Activated CD8-positive, alpha-beta memory T cell treated with anti-CD3 and anti-CD28 coated beads, Interleukin-2, amount 50 U/mL, for 4 hours (primary cell): ENCODE measurements around the gene TPRG1.

Experiments used
- DNase-seq: peaks from one replicate; pipeline ENCODE4 v3.0.0-alpha.2; 2020

The TPRG1 gene, protein sequence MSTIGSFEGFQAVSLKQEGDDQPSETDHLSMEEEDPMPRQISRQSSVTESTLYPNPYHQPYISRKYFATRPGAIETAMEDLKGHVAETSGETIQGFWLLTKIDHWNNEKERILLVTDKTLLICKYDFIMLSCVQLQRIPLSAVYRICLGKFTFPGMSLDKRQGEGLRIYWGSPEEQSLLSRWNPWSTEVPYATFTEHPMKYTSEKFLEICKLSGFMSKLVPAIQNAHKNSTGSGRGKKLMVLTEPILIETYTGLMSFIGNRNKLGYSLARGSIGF

DNA sequence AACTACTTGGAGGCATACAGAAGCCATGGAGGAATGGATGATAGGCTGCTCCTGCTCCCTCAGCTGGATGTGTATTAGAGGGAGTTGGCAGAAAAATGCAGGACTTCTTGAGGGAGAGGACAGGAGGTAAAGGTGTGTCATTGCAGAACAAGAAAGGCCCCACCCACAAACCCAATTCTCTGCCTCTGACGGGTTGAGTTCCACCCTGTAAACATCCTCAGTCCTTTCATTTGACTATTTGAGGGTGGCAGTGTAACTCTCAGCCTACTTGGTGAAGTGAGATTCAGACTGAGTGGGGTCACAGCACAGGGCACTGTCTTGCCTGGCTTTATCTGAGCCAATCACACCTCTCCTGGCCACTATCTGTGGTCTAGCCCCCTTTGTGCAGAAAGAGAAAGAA, at the start of gene TPRG1:
TSS of gene TPRG1 (plus strand) at position 265 of the 400 bp plus-strand sequence. CDS start 35,414 bp downstream, outside the sequence.
- DNase-seq = no peak

DNA sequence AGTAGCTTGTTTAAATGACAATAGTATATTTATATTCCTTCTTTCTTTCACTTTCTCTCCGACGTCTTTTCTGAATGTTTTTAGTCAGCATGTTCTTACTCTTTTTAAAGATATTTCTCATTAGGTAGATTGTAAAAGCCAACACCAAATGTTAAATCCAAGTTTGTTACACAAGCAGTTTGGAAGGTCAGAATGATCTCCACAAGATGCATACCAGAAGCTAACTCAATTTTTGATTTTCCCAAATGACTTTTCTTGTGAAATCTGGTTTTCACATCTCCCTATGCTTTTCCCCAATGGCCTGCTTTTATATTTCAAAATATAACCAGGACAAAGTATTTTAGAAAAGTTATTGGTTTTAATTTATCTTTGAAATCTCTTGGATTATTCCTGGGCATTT, 49.7 kb upstream of the TPRG1 start:
- no peak for DNase-seq

DNA sequence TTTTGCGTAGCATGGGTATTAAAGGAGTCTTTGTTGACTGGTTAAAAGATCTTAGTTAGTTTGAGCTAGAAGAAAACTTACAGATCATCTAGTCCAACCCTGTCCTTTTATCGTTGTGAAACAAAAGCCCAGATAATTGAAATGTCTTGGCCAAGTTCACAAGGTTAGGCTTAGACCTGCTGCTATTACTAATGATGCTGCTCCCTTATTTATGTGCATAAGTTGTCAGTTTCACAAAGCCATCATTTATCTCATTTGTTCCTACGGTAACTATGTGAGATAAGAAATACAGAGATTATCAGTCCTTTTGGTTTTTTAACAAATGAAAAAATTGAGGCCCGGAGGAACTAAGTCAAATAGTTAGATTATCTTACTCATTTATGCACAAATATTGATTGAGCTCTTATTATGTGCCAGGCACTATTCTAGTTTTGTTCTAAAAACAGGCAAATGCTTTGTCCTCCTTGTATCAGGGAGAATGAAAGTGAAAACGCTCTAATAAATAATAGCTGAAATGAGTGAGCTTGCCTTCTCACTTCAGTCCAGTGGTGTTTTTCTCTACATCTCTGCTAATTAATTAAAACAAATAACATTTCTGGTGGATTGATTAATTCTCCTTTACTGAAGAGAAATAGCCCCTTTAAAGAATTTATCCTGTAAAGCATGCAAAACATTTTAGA, 49.1 kb upstream of the TPRG1 start:
- no peak for DNase-seq

DNA sequence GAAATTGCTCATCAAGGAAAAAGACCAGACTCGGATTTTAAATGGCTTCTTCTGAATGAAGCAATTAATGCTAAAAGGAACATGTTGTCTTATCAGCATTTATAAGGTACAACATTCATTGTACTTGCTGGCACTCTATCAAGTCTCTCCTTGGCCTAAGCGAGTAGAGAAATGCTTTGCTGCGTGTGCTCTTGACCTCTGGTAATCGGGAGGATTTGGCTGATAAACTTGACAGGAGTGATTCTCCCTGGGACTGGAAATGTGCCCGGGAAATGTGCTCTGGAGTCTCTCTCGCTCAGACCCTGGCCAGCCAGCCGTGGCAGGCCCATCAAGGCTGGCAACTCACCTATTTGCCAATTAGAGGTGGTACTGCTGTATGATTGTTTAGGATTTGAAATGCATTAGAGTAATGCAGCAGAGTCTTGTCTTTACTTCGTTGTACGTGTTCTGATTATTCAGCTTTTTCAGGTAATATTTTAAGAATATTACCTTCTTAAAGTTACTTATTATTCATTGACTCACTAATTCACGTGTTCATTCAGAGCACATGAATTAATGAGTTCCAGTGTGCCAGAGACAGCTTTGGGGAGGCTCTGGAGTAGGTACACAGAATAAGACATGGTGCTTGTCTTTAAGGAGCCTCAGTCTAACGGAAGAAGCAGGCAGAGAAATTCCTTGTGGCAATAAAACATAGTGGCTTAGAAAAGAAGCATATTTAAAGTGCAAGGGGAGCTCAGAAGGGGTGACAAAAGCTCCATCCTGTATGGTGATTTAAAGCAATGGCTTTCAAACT, 48.0 kb upstream of the TPRG1 start:
- no peak for DNase-seq

DNA sequence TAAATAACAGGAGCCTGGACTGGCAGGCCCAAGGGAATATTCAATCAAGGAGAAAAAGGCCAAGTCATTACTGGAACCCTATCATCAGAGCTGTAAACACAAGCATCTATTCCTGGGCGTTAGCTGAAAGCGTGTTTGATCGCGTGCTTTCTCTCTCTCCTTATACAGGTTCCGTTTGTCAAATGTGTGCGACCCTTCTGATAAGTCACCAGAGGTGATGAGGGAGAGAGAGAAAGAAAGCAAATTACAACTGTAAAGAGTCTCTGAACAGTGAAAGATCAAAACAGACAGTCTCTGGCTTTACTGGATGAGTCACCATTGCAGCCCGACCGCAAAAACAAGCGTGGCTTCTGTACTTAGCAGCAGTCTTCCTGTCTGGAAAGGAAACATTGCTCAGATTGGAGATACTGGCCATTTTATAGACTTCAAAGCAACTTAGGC, 39.5 kb upstream of the TPRG1 start:
- DNase-seq = peak; percentile 76

DNA sequence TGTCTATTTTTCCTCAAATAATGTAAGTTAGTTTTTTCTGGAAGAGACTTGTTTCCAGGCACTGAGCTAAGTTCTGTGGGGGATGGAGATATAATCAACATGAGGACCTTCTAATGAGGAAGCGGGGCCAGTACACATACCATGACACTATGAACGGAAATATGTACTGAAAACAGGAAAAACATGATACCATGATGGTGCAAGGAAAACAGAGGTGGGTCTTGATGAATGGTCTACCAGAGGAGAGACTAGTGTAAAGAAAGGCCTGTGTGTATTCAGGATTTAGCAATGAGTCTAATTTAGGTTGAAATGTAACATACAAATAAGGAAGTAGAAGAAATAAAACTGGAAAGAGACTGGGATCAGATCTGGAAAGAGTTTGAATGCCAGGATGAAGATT, 38.9 kb upstream of the TPRG1 start:
- no peak for DNase-seq

DNA sequence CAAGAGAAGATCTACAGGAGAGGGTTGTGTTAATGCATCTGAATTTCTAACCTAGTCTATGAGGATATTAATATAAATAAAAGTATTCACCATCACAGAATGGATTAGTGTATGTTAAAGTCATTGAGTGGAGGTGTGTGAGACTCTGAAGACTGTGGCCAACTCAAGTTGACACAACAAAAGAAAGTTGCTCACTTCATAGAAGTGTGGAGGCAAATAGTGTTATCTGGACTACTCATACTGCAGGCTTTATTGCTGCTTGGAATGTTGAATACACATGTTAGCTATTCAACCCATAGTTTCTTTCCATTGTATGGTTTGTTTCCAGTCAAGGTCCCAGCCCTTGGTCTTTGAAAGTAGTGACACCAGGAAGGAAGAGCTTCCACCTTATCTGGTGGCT, 38.0 kb upstream of the TPRG1 start:
- DNase-seq = no peak

DNA sequence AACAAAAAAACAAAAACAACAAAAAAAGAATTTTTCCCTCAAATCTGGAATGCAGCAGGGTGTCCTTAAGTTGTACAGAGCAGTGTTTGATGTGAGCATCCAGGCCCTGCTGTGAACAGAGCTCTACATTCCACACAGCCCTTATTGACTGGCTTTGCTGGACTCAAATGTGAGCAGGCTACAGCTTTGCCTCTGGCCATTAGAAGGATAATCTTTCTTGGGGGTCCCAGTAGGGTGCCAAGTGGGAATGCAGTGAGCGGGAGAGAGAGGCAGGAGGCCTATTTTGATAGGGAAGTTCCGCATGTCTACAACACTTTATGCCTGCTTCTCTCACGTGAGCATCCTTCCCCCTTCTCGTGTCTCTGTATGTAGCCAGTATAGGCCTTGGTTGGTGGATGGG, 34.4 kb upstream of the TPRG1 start:
- no peak for DNase-seq

DNA sequence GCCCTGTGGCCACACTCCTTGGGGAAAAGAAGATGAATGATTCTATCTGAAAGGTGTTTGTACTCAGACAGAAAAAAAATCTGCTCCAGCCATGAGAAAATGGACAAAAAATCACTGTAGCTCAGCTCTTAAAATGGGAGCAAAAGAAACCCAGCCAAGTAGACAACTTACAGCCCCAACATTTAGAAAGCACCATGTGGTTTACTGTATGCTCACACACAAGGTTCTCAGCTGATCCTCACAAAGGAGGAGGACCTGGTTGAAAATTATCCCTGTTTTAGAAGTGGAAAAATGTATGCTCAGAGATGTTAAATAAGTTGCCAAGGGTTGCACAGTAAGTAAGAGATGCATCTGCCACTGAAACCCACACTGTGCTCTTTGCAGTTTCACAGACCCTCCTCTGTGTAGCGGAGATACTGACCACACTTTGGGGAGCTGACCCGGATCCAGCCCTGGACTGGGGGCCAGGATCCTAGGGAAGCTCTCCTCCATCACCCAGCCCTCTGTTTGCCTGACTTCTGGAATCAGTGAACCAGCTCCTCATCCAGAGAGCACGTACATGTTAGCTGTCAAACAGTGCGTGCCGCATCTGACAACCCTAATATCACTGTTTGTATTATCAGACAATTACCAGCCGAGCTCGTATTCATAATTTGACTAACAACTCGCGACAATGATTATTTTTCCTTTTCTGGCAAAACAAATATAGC, 32.7 kb upstream of the TPRG1 start:
- DNase-seq = no peak

DNA sequence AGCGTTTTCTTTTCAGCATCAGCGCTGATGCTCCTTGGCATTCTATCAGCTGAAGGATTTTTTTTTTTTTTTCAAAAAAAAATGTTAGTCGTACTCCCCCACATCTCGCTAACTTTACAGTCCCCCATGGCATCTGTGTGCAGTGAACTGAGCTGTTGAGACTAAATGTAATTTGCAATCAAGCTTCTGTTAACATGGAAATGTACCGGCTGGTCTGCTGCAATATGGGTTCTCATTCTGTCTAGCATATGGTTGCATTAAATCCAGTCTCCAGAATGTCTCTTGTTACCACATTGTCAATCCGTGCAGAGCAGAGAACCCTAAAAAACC, 32.2 kb upstream of the TPRG1 start:
- no peak for DNase-seq

DNA sequence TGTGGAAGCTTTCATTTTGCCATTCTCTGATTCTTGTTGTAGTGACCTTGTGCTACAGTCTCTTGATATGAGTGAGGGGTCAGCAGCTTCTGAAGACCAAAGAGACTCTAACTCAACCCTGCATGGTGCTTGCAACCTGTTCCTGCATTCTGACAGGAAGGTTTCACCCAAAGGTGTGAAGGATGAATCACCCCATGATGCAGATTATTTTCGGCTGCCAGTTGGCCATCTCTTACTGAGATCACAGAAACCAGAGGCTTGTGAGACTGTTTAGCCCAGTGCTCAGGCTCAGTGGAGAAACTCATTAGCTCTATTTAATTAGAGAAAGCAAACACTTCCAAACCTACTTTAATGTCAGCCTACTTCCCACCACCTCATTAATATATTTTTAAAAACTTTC, 29.2 kb upstream of the TPRG1 start:
- DNase-seq = peak; percentile 22

DNA sequence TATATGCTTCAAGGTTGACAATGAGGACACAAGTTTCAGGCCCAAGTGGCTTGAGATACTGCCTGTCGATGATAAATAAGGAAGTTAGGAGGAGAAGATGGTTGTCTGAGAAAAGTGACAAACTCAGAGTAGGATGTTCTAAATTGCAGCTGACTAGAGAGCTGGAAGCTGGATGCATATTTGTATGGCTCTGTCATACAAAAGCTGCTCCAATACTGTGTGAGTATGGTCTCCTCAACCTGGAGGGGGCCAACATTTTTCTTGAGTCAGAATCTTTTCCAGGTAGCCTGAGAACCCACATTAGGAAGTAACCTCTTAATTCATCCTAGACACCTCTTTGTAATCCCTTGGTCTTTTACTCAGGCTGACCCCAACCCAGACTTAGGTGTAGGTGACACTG, 28.4 kb upstream of the TPRG1 start:
- no peak for DNase-seq

DNA sequence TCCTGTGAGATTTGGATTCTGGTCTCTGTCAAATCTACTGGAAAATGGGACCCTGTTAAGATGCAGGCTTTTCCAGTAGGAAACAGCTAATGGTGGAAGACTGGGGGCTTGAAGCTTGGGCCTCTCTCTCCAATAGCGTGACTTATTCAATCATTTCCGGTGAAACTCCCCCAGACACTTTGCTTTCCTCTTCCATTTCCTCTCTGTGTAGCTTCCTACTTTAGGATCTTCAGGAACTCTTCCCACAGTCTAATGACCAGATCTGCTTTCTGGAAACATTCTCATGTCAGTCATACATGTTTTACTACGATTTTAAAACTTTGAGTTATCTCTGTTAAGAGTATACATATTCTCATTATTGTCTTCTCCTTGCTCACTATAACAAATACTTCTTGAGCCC, 28.0 kb upstream of the TPRG1 start:
- DNase-seq = no peak

DNA sequence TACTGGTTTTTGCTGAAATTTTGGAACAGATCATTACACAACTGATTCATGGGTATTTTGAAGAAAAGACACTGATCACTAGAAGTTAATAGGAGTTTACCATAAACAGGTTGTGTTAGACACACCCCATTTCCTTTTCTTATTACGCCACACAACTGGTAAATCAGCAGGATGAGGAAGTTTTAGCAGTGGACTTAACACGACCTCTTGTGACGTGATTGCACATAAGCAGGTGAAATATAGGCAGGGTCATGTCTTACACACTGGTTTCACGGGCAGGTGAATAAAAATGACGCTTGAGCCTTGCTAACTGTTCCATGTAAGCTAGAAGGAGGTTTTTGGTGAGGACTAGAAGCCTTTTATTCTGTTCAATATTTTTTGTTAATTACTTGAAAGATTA, 27.1 kb upstream of the TPRG1 start:
- no peak for DNase-seq

DNA sequence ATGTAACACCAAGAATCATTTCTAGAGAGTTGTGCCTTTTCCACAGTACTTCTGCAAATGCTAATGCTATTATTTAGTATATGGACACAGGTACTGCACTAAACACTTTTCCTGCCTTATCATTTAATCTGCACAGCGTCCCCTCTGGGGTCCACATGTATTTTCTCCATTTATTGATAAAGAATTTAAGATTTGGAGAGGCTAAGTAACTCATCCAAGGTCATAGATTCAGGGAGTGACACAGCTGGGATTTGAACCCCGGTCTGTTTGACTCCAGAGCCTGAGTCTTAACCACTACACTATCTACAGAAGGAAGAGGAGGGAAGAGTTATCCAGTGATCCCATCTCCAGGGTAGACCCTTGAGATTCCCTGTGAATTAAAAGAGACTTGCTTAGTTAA, 24.9 kb upstream of the TPRG1 start:
- DNase-seq = no peak

DNA sequence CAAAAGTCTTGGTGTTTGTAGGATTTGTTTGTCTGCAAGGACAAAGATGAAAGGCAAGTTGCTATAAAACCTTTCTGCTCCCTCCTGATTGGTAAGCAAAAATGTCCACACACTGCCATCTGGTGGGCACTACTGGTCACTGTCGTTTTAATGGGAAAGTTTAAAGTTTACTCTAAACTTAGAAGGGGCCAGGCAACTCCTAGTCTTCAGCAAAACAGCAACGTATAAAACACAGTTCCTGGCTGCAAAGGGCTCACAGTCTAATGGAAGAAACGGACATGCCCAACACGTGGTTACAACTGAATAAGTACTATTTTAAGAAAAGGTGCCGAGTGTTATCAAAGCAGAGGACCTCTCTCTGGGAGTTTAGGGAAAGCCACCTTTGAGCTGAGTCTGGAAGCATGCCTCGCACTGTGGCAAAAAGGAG, 23.7 kb upstream of the TPRG1 start:
- peak; percentile 70 for DNase-seq

DNA sequence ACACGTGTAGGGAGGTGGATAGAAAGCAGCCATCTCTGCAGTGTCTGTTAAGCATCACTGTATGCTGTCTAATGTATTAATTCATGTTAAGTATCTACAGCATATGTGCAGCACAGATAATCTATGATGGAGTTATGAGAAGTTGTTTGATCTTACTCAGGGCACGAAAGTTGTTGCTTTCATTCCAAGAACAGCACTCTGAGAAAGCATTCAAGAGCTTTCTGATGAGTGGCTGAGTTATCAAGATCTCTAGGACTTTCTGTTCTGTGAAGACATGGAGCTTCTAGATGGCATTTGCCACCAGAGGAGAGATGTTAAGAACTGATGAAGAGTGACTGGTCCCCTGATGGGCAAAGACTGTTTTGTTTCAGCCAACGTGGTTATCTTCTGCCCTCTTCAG, 22.6 kb upstream of the TPRG1 start:
- DNase-seq = no peak

DNA sequence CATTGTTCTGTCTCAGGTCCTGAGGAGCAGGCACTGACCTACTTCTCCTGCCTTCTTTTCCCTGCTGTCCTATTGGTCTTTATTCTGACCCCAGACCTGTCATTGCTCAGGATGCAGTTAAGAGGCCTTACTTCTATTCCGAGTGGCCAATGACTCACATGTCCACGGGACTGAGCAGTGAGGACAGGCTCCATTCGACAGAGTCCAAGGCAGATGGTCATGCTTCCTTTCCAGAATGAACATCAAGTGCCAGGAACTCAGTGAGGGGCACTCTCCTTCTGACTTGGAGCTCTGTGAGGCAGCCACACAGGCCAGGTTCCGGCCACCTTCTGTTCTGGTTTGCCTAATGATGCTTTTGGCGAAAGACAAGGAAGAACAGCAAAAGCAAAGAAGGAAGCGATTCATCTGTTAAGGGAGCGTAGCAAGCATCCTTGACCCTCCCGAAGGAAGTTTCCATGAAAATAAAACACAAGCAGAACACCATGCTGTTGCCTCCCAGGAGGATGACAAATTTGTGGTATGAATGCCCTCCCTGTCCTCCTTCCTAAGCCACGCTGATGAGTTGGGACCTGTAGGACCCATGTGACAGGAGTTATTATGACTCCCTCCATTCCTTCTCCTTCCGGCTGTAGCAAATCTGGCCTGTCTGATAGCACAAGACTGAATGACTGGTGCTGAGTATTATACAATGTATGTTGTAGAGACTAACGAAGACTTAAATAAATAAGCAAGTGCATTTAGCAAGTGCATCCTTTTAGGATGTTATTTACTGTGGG, 14.4 kb upstream of the TPRG1 start:
- no peak for DNase-seq

DNA sequence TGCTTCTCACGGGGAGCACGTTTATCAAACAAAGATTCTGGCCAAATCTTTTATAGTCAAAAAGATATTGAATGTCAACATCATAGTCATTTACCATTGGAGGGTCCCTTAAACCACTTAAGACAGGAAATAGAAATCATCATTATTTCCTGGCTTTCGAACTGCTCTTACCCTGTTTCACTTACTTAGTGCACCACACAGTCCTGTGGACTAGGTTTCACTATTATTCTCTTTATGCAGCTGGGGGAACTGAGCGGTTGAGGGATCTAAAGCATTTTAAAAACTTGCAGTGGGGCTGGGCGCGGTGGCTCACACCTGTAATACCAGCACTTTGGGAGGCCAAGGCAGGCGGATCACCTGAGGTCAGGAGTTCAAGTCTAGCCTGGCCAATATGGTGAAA, 13.7 kb upstream of the TPRG1 start:
- no peak for DNase-seq

DNA sequence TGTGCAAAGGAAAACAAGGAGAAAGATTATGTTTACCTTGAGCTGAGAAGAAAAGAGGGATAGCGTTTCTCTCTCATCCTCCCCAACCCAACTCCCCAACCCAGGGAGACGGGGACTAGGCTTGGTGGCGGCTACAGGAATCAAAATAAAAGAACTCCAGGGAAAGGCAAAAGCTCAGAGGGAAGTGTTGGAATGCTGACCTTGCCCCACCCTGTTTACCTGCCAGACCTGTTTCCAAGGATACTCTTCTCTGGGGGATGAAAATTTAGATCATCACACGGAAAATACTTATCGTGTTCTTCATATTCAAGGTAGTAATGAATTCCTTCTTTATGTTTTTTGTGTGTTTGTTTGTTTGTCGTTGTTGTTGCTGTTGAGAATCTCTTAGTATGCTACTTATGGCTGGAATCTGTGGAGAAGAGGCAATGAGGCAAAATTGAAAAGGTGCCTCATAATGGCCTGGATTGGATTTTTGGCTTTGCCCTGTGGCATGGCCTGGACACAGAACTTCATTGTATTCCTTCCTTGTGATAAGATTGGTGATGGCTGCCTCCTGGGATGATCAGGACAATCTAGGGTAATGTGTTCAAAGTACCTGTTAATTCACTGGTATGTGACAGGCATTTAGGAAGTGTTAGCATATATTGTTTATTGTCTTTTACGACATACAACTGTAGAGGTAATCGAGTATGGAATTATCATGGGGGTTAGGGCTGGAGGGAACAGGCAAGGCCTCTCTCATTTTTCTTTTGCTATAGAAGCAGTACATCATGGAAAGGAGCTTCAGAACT, 11.1 kb upstream of the TPRG1 start:
- DNase-seq = no peak

DNA sequence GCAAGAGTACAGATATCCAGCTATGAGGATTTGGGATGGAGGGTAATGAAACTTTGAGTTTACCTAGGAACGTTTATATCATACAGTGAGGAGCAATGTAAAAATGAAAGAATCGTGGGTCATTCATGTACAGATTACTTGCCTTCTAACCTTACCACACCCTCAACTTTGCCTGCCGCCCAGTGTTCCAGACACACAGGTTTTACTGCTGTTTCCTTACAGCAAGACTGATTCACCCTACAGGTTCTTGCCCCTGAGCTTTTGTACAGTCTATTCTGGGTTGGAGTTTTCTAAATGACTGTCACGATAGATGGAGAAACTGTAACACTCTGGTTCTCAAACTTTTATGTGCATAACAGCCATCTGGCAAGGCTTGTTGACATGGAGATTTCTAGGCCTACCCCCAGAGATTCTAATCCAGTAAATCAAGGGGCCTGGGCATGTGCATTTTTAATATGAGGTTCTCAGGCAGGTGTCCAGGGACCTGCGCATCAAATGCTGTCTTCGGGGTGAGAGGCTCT, 6.6 kb upstream of the TPRG1 start:
- DNase-seq = no peak

DNA sequence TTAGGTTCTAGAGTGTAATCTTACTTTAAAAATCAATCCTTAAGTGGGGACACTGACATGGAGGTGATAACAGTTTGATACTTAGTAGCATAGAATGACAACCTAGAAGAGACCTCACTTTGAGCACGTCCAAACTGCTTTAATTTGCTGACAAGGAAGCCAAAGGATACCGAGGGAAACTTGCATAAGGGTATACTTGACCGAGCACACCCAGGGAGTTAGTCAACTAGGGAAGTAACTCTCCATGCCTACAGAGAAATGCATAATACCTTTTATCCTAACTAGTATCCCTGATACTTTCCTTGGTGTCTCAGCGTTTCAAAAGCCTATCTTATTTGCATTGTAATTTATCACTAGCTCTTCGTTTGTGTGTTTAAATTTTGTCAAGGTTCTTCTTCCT, 5.5 kb upstream of the TPRG1 start:
- no peak for DNase-seq
